Stomach (tissue), 9 donors: ENCODE measurements around the gene COPS8. TPM values are rescaled to one million over a fixed set of nuclear protein-coding genes. Genes with fewer than 3 reads are reported as not detected.

Experiments used
- DNase-seq, 2 donors: peaks; one replicate each; pipeline versions ENCODE4 v3.0.0 to v3.0.0-alpha.2; 2013 to 2019
- H3K27ac ChIP-seq, 5 donors: fragments of 200-600 bp in 4 of 5; sonication (generic) in 4 of 5; one replicate each; pipeline ENCODE4 v1.5.1; 2013 to 2019; ENCODE audit warnings: mild to moderate bottlenecking in 1 of 5, moderate library complexity in 1 of 5
- H3K27me3 ChIP-seq, 3 donors: fragments of 200-600 bp; sonication (generic); one replicate each; pipeline ENCODE4 v1.5.1; 2017 to 2019; ENCODE audit warnings: mixed run types in 1 of 3
- H3K36me3 ChIP-seq, 4 donors: fragments of 200-600 bp; sonication (generic); 1 replicate in 3 of 4; 2 replicates in 1 of 4; pipeline ENCODE4 v1.5.1; 2016 to 2019
- H3K4me1 ChIP-seq, 4 donors: fragments of 200-600 bp; sonication (generic); one replicate each; pipeline ENCODE4 v1.5.1; 2016 to 2019
- H3K4me3 ChIP-seq, 4 donors: fragments of 200-600 bp; sonication (generic) in 3 of 4; one replicate each; pipeline ENCODE4 v1.5.1; 2016 to 2019; ENCODE audit warnings: mild to moderate bottlenecking in 1 of 4
- H3K9me3 ChIP-seq, 4 donors: fragments of 200-600 bp; sonication (generic); one replicate each; pipeline ENCODE4 v1.5.1; 2016 to 2019
- EP300 ChIP-seq: sonication (generic); formaldehyde crosslinking; IDR thresholded peaks from one replicate; pipeline ENCODE4 v1.6.1; 2017; ENCODE audit warnings: antibody characterized with exemption
- POLR2A ChIP-seq, 4 donors: fragments of 450-650 bp; IDR thresholded peaks; one replicate each; pipeline ENCODE4 v1.6.1; 2016; ENCODE audit warnings: antibody characterized with exemption in 4 of 4, control low read depth in 2 of 4, mild to moderate bottlenecking in 1 of 4, moderate library complexity in 1 of 4
- POLR2AphosphoS5 ChIP-seq, 3 donors: sonication (generic); formaldehyde crosslinking; IDR thresholded peaks; one replicate each; pipeline ENCODE4 v1.6.1; 2016; ENCODE audit warnings: antibody characterized with exemption in 3 of 3
- WGBS, 5 donors: extraction: QIAGEN DNeasy Blood & Tissue Kit in 3 of 5; methylation state at CpG; one replicate each; pipeline versions ENCODE4 v1.1.5 to v1.1.7; 2013 to 2018; 5-methylcytosine and 5-hydroxymethylcytosine counted together
- intact Hi-C: fragments of 100-400 bp; cut with DNase I; formaldehyde crosslinking; loops from one replicate; pipeline ENCODE4 v1.15.1; 2023; ENCODE audit warnings: low total_unique reads
- polyA plus RNA-seq, 3 donors: library from polyadenylated mRNA; stranded (reverse); fragments of 200-250 nt; gene quantifications; one replicate each; pipeline ENCODE4 v1.2.3, GENCODE V29; 2013
- total RNA-seq, 5 donors: library from RNA; depleted of rRNA; stranded (reverse); fragments of >200 nt; gene quantifications; one replicate each; pipeline versions ENCODE4 v1.1.0 to v1.2.3, GENCODE V29; 2014 to 2016
- TF ChIP-seq, protein P1 (sequence below), 7 experiments: fragments of 450-650 bp in 4 of 7; fragments of 200-600 bp in 3 of 7; sonication (generic) in 3 of 7; IDR thresholded peaks; one replicate each; pipeline ENCODE4 v1.5.1; 2016 to 2019; ENCODE audit warnings: antibody characterized with exemption in 7 of 7, control low read depth in 2 of 7, mild to moderate bottlenecking in 1 of 7
- donor health status: healthy with polysubstance abuse.
- donor health status: Bipolar disorder and iron deficiency.
- donor health status: healthy.

Gene COPS8
- total and polyA plus RNA-seq, 8 donors = 24.1 to 105 (median 53.3) TPM

DNA sequence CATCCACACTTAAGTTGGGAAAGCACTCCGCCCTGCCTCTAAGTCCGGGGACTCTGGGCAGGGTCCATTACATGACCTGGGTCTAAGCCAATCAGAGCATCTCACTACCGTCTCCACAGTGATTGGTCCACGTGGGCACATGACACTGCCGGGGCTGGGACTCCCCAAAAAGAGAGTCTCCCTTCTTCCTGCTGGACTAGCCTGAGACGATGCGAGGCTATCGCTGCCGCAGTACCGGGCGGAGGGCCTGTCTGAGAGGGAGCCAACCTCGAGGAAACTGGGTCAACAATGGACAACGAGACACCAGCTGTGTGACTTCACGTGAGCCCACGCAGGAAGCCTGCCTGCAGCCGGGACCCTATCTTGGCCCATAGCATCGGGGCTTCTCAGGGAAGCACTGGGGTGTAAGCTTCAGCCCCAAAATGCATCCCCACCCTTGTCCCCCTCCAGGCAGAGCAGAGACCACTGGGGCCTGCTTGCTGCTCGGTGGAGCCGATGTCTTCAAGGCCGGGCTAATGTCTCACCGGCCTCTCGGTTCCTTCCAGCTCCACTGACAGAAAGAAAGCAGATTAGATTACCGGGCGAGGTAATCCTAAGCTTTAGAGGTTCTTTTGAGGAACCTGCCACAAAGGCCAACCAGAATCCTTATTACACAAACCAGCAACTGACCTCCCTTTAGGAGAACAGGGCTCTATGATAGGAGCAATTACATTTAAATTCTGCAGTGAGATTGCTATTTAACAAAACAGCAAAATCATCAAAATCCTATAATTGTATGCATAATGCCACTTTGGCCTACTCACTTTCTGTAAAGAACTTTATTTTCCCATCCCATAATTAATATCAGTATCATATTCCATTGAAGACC is 21.3 kb upstream of the COPS8 start:
- TF ChIP-seq POLR2AphosphoS5 (IDR thresholded peaks at IDR 0.05) = no peak
- TF ChIP-seq, protein P1, sequence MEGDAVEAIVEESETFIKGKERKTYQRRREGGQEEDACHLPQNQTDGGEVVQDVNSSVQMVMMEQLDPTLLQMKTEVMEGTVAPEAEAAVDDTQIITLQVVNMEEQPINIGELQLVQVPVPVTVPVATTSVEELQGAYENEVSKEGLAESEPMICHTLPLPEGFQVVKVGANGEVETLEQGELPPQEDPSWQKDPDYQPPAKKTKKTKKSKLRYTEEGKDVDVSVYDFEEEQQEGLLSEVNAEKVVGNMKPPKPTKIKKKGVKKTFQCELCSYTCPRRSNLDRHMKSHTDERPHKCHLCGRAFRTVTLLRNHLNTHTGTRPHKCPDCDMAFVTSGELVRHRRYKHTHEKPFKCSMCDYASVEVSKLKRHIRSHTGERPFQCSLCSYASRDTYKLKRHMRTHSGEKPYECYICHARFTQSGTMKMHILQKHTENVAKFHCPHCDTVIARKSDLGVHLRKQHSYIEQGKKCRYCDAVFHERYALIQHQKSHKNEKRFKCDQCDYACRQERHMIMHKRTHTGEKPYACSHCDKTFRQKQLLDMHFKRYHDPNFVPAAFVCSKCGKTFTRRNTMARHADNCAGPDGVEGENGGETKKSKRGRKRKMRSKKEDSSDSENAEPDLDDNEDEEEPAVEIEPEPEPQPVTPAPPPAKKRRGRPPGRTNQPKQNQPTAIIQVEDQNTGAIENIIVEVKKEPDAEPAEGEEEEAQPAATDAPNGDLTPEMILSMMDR (IDR thresholded peaks at IDR 0.05) = no peak
- TF ChIP-seq EP300 = no peak
- TF ChIP-seq POLR2A (IDR thresholded peaks at IDR 0.05) = no peak
- Histone ChIP-seq H3K27me3 (no peaks in the 10 kb centered on the region), H3K36me3 (no peaks in the 10 kb centered on the region), H3K4me1 (peaks cover 6 to 17% (median 16%) of the 10 kb centered on the region in 4 donors), H3K9me3 (no peaks in the 10 kb centered on the region), H3K4me3 (no peak overlapping the region), H3K27ac (no peak overlapping the region)
- 87 to 92% (median 87%) methylated on average over 19 to 24 of the region's 24 CpGs for WGBS, 5 donors
- intact Hi-C loops = loop anchor here (5.0 kb wide), 1 partner anchor 712 kb away; no protein-coding TSS in a partner anchor
- no peak for DNase-seq

GRCh38 chr2:237065071-237065377 is 20.7 kb upstream of the COPS8 start:
- peaks cover 6 to 11% (median 10%) of the 10 kb centered on the region in 4 donors for H3K4me1 ChIP-seq
- intact Hi-C loops = no loop called here
- no peaks in the 10 kb centered on the region for H3K36me3 ChIP-seq
- H3K4me3 ChIP-seq = no peak overlapping the region
- TF ChIP-seq, protein P1 (IDR thresholded peaks at IDR 0.05) = no peak
- no peaks in the 10 kb centered on the region for H3K27me3 ChIP-seq
- 76 to 95% (median 85%) methylated on average over 2 of the region's 2 CpGs for WGBS, 5 donors
- H3K9me3 ChIP-seq = no peaks in the 10 kb centered on the region
- no peak for DNase-seq
- no peak overlapping the region for H3K27ac ChIP-seq

GRCh38 chr2:237066396-237066795 is 19.3 kb upstream of the COPS8 start:
- WGBS, 5 donors = 88 to 97% (median 90%) methylated on average over 2 of the region's 2 CpGs
- Histone ChIP-seq H3K27me3 (no peaks in the 10 kb centered on the region), H3K4me1 (no peaks in the 10 kb centered on the region), H3K36me3 (no peaks in the 10 kb centered on the region), H3K27ac (no peak overlapping the region), H3K4me3 (no peak overlapping the region), H3K9me3 (no peaks in the 10 kb centered on the region)
- TF ChIP-seq POLR2AphosphoS5 (IDR thresholded peaks at IDR 0.05) = no peak
- TF ChIP-seq, protein P1 (IDR thresholded peaks at IDR 0.05) = no peak
- TF ChIP-seq EP300 = no peak
- no peak for TF ChIP-seq POLR2A (IDR thresholded peaks at IDR 0.05)
- intact Hi-C loops = no loop called here
- no peak for DNase-seq

DNA sequence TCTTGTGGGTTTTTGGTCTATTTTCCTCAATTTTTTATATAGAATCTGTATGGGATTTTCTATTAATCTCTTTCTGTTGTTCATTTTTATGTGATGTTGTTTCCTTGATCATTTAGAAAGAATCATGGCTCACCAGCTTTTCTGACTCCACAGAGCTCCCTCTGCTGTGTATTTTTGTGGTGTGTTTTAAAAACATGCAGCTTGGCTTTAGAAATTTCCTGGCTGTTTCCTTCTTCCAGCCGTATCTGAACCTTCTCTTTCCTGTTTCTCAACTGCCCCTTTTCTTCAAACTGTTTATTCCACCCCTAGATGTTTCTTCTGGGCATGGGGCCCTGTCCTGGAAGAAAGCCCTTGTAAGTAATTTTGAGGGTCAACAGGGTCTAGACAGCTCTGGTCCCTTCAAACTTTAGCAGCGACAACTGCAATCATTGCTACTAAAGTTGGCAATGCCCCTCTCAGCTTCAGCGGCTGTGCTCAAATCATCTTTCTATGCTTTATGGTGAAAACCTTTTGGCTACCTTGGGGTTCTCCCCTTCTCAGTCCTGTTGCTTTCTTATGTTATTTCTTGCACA is 17.6 kb upstream of the COPS8 start:
- Histone ChIP-seq H3K4me3 (no peak overlapping the region), H3K36me3 (no peaks in the 10 kb centered on the region), H3K27ac (no peak overlapping the region), H3K9me3 (no peaks in the 10 kb centered on the region), H3K4me1 (peaks cover 0 to 8% (median 2%) of the 10 kb centered on the region in 4 donors), H3K27me3 (no peaks in the 10 kb centered on the region)
- WGBS, 5 donors = 47 to 73% (median 67%) methylated on average over 3 of the region's 3 CpGs
- TF ChIP-seq POLR2A (IDR thresholded peaks at IDR 0.05) (no peak), EP300 (no peak), POLR2AphosphoS5 (IDR thresholded peaks at IDR 0.05) (no peak)
- TF ChIP-seq, protein P1 (IDR thresholded peaks at IDR 0.05) = no peak
- intact Hi-C loops = no loop called here
- DNase-seq = no peak
